ENCODE measurements around the gene IMPA2.

GRCh38 chr18:11962597-11962996 lies 18.7 kb upstream of the IMPA2 start:
- TF ChIP-seq ONECUT2 (CRISPR knock-in tag; IDR thresholded peaks at IDR 0.05) (no peak), CEBPB (IDR thresholded peaks at IDR 0.05; ENCODE audit: borderline replicate concordance, low read depth, low read length) (no peak), NCOA2 (CRISPR knock-in tag; IDR thresholded peaks at IDR 0.05) (no peak), HCFC1 (IDR thresholded peaks at IDR 0.05; ENCODE audit: low read depth, low read length) (no peak), ZNF770 (CRISPR knock-in tag; IDR thresholded peaks at IDR 0.05) (no peak), ZC3H4 (CRISPR knock-in tag; IDR thresholded peaks at IDR 0.05; ENCODE audit: borderline replicate concordance) (no peak), CTCF (CRISPR knock-in tag; IDR thresholded peaks at IDR 0.05) (no peak), EZH2 (conservative IDR thresholded peaks at IDR 0.05; ENCODE audit: low read depth, low read length) (no peak), GTF2F1 (IDR thresholded peaks at IDR 0.05; ENCODE audit: low read length) (no peak), PATZ1 (CRISPR knock-in tag; IDR thresholded peaks at IDR 0.05) (no peak)

Measured in HepG2 (cell line).